ENCODE measurements around the gene CFDP1.

CFDP1 gene

DNA sequence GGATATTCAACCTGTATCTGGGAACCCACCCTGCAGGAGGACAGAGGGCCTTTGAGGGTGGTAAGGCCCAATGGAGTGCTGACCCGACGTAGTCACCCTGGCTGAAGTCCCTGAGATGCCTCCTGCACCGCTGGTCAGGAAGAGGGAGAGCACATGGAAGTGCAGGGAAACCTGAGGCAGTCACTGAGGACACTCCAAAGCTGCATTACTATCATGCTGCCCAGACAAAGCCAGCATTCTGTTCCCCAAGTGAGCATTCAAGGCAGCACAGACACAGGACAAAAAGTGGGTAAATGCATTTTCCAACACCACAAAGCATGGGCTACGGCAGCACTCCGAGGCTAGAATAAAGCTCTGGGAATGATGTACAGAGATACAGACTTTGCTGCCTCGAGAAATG, 135.0 kb downstream of the CFDP1 start:
- no peak overlapping the region for H3K4me3 ChIP-seq (ENCODE audit: low read depth, low read length)
- TF ChIP-seq, protein P1, sequence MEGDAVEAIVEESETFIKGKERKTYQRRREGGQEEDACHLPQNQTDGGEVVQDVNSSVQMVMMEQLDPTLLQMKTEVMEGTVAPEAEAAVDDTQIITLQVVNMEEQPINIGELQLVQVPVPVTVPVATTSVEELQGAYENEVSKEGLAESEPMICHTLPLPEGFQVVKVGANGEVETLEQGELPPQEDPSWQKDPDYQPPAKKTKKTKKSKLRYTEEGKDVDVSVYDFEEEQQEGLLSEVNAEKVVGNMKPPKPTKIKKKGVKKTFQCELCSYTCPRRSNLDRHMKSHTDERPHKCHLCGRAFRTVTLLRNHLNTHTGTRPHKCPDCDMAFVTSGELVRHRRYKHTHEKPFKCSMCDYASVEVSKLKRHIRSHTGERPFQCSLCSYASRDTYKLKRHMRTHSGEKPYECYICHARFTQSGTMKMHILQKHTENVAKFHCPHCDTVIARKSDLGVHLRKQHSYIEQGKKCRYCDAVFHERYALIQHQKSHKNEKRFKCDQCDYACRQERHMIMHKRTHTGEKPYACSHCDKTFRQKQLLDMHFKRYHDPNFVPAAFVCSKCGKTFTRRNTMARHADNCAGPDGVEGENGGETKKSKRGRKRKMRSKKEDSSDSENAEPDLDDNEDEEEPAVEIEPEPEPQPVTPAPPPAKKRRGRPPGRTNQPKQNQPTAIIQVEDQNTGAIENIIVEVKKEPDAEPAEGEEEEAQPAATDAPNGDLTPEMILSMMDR (IDR thresholded peaks at IDR 0.05; ENCODE audit: low read depth, low read length) = no peak

DNA sequence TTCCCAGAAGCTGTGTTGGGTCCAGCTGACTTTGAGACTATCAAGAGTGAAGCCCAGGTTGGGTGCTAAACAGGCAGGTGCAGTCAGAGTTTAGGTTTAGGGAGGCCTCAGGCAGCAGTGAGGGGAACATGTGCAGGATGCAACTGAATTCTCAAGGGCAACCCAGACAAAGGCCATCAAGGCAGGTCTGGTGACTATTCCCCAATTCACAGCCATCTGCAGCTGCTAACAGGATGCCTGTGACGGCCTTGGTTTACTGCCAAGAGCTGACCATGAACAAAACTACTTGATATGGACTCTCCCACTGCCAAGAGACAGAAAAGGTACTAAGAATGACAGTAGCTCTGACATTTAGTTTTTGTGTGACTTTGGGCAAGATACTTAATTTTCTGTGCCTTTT, 136.7 kb downstream of the CFDP1 start:
- TF ChIP-seq, protein P1 (IDR thresholded peaks at IDR 0.05; ENCODE audit: low read depth, low read length) = no peak

DNA sequence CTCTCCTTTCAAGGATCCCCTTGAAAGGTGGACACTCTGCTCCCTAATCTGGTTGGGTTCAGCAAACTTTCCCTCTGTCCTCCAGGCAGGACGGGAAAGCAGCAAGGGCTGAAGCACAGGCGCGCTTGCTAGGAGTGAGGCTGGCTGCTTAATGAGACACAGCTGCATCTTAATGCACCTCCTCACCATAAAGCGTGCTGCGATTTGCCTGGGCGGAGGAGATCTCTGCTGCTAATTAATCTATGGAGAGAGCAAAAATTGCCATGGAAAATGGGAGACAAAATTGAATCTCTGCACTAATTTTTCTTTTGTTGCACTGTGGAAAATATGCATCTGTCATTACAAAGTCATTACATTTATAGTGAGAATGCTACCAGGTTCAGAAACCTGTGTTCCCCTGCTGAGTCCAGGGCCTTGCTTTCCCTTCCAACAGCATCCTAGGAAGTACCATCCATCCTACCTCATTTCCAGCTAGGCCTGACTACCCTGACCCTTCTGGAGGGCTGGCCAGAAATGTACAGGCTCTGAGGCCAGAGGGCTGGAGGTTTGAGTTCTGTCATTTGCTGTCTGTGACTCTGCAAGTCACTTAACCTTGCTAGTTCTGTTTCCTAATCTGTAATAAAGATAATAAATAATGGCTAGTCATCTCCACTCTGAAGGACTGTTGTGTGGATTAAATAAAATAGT, 138.4 kb downstream of the CFDP1 start:
- TF ChIP-seq, protein P1 (IDR thresholded peaks at IDR 0.05; ENCODE audit: low read depth, low read length) = no peak
- H3K4me3 ChIP-seq (ENCODE audit: low read depth, low read length) = no peak overlapping the region

More for the DNA sequence above, 136.7 kb downstream of the CFDP1 start:
- H3K4me3 ChIP-seq (ENCODE audit: low read depth, low read length) = no peak overlapping the region

DNA sequence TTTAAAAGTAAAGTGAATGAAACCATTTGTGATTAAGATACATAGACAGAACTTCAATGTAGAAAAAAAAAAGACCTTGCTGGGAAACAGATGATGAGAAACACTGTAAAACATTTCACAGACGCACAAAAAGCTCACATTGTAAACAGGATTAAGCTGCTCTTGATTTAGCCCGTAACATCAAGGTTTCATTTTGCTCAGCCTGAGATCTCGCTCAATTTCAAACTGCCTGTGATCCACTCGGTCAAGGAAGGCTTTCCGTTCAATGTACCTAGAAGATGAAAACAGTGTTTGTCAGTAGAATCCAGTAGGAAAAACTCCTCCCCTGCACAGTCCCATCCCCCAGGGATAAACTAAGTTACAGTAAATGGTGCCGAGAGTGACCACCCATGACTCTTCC, 139.5 kb downstream of the CFDP1 start:
- TF ChIP-seq, protein P1 (IDR thresholded peaks at IDR 0.05; ENCODE audit: low read depth, low read length) = no peak
- H3K4me3 ChIP-seq (ENCODE audit: low read depth, low read length) = no peak overlapping the region

DNA sequence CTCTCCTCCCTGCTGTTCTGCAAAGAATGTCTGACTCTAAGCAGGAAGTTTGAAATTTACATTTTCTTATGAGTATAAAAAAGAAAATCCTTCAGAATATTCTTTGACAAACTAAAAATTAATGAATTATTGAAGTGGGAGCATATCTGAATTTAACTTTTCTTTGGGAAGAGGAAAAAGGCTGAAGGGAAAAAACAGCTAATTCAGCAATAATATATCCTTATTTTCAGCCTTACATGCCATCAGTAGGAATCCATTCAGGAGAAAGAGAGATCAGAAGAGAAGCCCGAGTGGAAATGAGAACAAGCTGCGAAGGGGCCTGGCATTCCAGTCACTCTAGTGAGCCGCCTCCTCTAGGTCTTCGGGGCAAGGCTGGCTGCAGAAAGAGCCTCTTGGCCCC, 140.1 kb downstream of the CFDP1 start:
- TF ChIP-seq, protein P1 (IDR thresholded peaks at IDR 0.05; ENCODE audit: low read depth, low read length) = no peak

DNA sequence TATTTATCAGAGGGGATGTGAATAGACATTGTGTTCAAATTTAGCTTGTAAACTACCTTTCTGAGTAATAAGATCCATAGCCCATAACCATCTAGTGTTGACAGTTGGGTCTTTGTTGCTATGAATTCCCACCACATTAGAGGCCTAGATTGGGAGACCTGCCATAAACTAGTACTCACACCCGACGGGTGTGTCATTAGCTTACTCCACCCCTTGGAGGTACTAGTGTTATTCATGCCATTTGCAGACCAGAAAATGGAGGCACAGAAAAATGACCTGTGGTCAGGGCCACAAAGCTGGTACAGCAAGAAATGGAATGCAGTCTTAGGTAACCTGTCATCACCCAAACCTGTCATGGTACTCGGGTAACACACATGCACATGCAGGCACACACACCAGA, 140.6 kb downstream of the CFDP1 start:
- no peak overlapping the region for H3K4me3 ChIP-seq (ENCODE audit: low read depth, low read length)
- TF ChIP-seq, protein P1 (IDR thresholded peaks at IDR 0.05; ENCODE audit: low read depth, low read length) = no peak

More for the DNA sequence above, 140.1 kb downstream of the CFDP1 start:
- H3K4me3 ChIP-seq (ENCODE audit: low read depth, low read length) = no peak overlapping the region

DNA sequence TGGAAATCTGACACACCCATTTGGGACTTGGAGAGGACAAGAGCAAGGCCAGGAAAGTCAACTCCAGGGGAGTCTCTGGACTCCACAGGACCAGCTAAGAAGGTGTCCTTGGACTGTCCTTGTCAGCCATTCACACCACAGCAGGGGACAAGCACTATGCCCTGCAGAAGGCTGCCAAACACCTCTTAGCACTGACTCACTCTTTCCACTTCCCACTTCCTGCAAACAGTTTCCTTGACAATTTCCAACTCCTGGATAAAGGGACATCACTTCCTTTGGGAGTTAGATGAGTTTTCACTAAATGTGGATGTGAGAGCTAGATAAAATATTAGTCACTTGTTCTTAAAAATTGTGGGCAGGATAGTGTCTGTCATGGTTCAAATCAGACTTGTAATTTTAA, 144.1 kb downstream of the CFDP1 start:
- no peak overlapping the region for H3K4me3 ChIP-seq (ENCODE audit: low read depth, low read length)
- TF ChIP-seq, protein P1 (IDR thresholded peaks at IDR 0.05; ENCODE audit: low read depth, low read length) = no peak

All from WI38 (cell line).